ENCODE data around the gene DNAJC10. TPM values are rescaled to one million over a fixed set of nuclear protein-coding genes. Genes with fewer than 3 reads are reported as not detected.

DNAJC10 gene
- total and polyA plus RNA-seq, 9 of the 15 experiments (the other 6 are each of a cell fraction or from before 2014, with no cell fraction given): 9.8 to 77.7 (median 57.3) TPM

DNA sequence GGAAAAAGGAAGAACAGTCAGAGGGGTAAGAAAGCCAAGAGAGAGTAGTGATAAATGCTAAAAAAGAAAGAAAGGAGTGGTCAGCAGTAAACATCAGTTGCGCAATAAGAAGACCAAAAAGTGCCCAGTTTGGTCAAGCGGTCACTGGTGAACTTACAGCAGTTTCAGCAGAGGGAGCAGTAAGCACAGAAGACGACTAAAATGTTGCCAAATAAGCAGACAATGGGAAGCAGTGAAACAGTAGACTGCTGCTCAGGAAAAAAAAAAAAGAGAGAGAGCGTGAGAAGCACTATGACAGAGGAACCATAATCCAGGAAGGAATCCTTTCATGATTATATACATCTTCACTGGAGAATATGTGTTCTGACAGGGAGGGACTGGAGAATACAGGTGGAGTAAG is 45.8 kb downstream of the DNAJC10 start:
- in situ Hi-C loops (cut with MboI): loop anchor here (10.0 kb wide), 1 partner anchor 223 kb away; no protein-coding TSS in a partner anchor
- Histone ChIP-seq H3K4me3 (no peak overlapping the region), H3K4me2 (ENCODE audit: insufficient read depth, low read length) (no peak overlapping the region), H4K20me1 (replicated peaks; ENCODE audit: control insufficient read depth, insufficient read depth, low read length) (no peaks in the 10 kb centered on the region), H3K9me3 (replicated peaks; ENCODE audit: control insufficient read depth, insufficient read depth, low read depth, low read length) (no peaks in the 10 kb centered on the region), H3K9ac (ENCODE audit: insufficient read depth in 1 of 2, low read depth in 2 of 2, low read length in 2 of 2) (no peak overlapping the region), H3K27me3 (ENCODE audit: control insufficient read depth in 2 of 2, insufficient read depth in 2 of 2, low read length in 2 of 2) (no peaks in the 10 kb centered on the region), H3K27ac (ENCODE audit: extremely low read depth, low read depth, low read length) (no peak overlapping the region), H2AFZ (ENCODE audit: low read depth, low read length) (no peak overlapping the region), H3K4me1 (replicated peaks in 1 of 2; ENCODE audit: control insufficient read depth in 2 of 2, insufficient read depth in 2 of 2, low read length in 2 of 2) (no peaks in the 10 kb centered on the region), H3K9me1 (ENCODE audit: control insufficient read depth, insufficient read depth, low read length) (no peaks in the 10 kb centered on the region), H3K79me2 (ENCODE audit: control insufficient read depth, insufficient read depth, low read length) (no peaks in the 10 kb centered on the region), H3K36me3 (ENCODE audit: control insufficient read depth, insufficient read depth, low read length) (peaks cover 90% of the 10 kb centered on the region)
- BruUV-seq (replicated peaks): no TSS peak
- FAIRE-seq (no peak), ATAC-seq (no peak; the same call in 2 of the 3 replicates), DNase-seq (ENCODE audit: extremely low read depth in 1 of 4, low spot score in 3 of 4) (no peak)
- CTCF ChIA-PET (ENCODE audit: low intra/inter-chr PET ratio): interaction anchor here (2.5 kb wide), 1 partner anchor 218 kb away, joined by 10 read pairs; no protein-coding TSS in a partner anchor
- POLR2A ChIA-PET: no interaction called here
- intact Hi-C loops (cut with micrococcal nuclease): loop anchor here (5.0 to 10.0 kb wide), 3 partner anchors 220 to 577 kb away; no protein-coding TSS in a partner anchor
- WGBS (ENCODE audit: insufficient coverage, low coverage, missing lambda C conversion rate): 93% methylated on average over 4 of the region's 4 CpGs
- TF ChIP-seq DPF2 (IDR thresholded peaks at IDR 0.05): no peak
- TF ChIP-seq CEBPG (CRISPR knock-in tag; IDR thresholded peaks at IDR 0.05): peak; percentile 78
- TF ChIP-seq CEBPG (tag; conservative IDR thresholded peaks at IDR 0.05 in 1 of 2, IDR thresholded peaks at IDR 0.05 in 1 of 2): peak; percentile 86 to 98
- TF ChIP-seq SAFB2 (IDR thresholded peaks at IDR 0.05; ENCODE audit: borderline replicate concordance, low read depth, low read length, severe bottlenecking): no peak
- TF ChIP-seq, protein P1, sequence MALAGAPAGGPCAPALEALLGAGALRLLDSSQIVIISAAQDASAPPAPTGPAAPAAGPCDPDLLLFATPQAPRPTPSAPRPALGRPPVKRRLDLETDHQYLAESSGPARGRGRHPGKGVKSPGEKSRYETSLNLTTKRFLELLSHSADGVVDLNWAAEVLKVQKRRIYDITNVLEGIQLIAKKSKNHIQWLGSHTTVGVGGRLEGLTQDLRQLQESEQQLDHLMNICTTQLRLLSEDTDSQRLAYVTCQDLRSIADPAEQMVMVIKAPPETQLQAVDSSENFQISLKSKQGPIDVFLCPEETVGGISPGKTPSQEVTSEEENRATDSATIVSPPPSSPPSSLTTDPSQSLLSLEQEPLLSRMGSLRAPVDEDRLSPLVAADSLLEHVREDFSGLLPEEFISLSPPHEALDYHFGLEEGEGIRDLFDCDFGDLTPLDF (CRISPR knock-in tag; IDR thresholded peaks at IDR 0.05): no peak
- TF ChIP-seq PYGO2 (tag; IDR thresholded peaks at IDR 0.05): no peak
- TF ChIP-seq, protein P2, sequence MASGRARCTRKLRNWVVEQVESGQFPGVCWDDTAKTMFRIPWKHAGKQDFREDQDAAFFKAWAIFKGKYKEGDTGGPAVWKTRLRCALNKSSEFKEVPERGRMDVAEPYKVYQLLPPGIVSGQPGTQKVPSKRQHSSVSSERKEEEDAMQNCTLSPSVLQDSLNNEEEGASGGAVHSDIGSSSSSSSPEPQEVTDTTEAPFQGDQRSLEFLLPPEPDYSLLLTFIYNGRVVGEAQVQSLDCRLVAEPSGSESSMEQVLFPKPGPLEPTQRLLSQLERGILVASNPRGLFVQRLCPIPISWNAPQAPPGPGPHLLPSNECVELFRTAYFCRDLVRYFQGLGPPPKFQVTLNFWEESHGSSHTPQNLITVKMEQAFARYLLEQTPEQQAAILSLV (tag; IDR thresholded peaks at IDR 0.05): peak; percentile 82
- no peak for TF ChIP-seq BRF1 (IDR thresholded peaks at IDR 0.05; ENCODE audit: borderline replicate concordance, extremely low read depth, insufficient read length)
- TF ChIP-seq CEBPB (tag; IDR thresholded peaks at IDR 0.05): peak; percentile 97
- TF ChIP-seq PHF20 (IDR thresholded peaks at IDR 0.05; ENCODE audit: partially characterized antibody): no peak
- TF ChIP-seq, protein P3, sequence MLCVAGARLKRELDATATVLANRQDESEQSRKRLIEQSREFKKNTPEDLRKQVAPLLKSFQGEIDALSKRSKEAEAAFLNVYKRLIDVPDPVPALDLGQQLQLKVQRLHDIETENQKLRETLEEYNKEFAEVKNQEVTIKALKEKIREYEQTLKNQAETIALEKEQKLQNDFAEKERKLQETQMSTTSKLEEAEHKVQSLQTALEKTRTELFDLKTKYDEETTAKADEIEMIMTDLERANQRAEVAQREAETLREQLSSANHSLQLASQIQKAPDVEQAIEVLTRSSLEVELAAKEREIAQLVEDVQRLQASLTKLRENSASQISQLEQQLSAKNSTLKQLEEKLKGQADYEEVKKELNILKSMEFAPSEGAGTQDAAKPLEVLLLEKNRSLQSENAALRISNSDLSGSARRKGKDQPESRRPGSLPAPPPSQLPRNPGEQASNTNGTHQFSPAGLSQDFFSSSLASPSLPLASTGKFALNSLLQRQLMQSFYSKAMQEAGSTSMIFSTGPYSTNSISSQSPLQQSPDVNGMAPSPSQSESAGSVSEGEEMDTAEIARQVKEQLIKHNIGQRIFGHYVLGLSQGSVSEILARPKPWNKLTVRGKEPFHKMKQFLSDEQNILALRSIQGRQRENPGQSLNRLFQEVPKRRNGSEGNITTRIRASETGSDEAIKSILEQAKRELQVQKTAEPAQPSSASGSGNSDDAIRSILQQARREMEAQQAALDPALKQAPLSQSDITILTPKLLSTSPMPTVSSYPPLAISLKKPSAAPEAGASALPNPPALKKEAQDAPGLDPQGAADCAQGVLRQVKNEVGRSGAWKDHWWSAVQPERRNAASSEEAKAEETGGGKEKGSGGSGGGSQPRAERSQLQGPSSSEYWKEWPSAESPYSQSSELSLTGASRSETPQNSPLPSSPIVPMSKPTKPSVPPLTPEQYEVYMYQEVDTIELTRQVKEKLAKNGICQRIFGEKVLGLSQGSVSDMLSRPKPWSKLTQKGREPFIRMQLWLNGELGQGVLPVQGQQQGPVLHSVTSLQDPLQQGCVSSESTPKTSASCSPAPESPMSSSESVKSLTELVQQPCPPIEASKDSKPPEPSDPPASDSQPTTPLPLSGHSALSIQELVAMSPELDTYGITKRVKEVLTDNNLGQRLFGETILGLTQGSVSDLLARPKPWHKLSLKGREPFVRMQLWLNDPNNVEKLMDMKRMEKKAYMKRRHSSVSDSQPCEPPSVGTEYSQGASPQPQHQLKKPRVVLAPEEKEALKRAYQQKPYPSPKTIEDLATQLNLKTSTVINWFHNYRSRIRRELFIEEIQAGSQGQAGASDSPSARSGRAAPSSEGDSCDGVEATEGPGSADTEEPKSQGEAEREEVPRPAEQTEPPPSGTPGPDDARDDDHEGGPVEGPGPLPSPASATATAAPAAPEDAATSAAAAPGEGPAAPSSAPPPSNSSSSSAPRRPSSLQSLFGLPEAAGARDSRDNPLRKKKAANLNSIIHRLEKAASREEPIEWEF (CRISPR knock-in tag; IDR thresholded peaks at IDR 0.05): no peak
- TF ChIP-seq, protein P4, sequence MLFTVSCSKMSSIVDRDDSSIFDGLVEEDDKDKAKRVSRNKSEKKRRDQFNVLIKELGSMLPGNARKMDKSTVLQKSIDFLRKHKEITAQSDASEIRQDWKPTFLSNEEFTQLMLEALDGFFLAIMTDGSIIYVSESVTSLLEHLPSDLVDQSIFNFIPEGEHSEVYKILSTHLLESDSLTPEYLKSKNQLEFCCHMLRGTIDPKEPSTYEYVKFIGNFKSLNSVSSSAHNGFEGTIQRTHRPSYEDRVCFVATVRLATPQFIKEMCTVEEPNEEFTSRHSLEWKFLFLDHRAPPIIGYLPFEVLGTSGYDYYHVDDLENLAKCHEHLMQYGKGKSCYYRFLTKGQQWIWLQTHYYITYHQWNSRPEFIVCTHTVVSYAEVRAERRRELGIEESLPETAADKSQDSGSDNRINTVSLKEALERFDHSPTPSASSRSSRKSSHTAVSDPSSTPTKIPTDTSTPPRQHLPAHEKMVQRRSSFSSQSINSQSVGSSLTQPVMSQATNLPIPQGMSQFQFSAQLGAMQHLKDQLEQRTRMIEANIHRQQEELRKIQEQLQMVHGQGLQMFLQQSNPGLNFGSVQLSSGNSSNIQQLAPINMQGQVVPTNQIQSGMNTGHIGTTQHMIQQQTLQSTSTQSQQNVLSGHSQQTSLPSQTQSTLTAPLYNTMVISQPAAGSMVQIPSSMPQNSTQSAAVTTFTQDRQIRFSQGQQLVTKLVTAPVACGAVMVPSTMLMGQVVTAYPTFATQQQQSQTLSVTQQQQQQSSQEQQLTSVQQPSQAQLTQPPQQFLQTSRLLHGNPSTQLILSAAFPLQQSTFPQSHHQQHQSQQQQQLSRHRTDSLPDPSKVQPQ (CRISPR knock-in tag; IDR thresholded peaks at IDR 0.05; ENCODE audit: borderline replicate concordance): no peak
- no peak for TF ChIP-seq SMARCA4 (IDR thresholded peaks at IDR 0.05)
